Measurements from ENCODE around the gene RASA1. TPM values are rescaled to one million over a fixed set of nuclear protein-coding genes. Genes with fewer than 3 reads are reported as not detected.

RASA1 gene
- total RNA-seq, 6 experiments from 2014 or later = 7.1 to 9.9 (median 8.7) TPM

- no peak overlapping the region for H3K27ac ChIP-seq
- ATAC-seq = no peak
- DNase-seq = no peak
- no peaks in the 10 kb centered on the region for H3K9me3 ChIP-seq
- no peak for TF ChIP-seq POLR2A (IDR thresholded peaks at IDR 0.05)
- no peak for TF ChIP-seq CTCF (IDR thresholded peaks at IDR 0.05)
- intact Hi-C loops (cut with DNase I) = no loop called here
- no peaks in the 10 kb centered on the region for H3K4me1 ChIP-seq
- H3K27me3 ChIP-seq = no peaks in the 10 kb centered on the region
- WGBS (ENCODE audit: insufficient coverage, low coverage, low lambda C conversion rate, missing lambda C conversion rate) = no CpG with 5 or more reads among the region's 1 CpG
- H3K36me3 ChIP-seq = no peaks in the 10 kb centered on the region
- H3K4me3 ChIP-seq = no peak overlapping the region
These were observed 53.9 kb downstream of the RASA1 start for GRCh38 chr5:87321605-87322004.

- H3K27me3 ChIP-seq = no peaks in the 10 kb centered on the region
- DNase-seq = no peak
- H3K4me3 ChIP-seq = no peak overlapping the region
- TF ChIP-seq CTCF (IDR thresholded peaks at IDR 0.05) (no peak), POLR2A (IDR thresholded peaks at IDR 0.05) (no peak)
- intact Hi-C loops (cut with DNase I) = no loop called here
- H3K9me3 ChIP-seq = no peaks in the 10 kb centered on the region
- no peaks in the 10 kb centered on the region for H3K4me1 ChIP-seq
- no peaks in the 10 kb centered on the region for H3K36me3 ChIP-seq
- H3K27ac ChIP-seq = no peak overlapping the region
- ATAC-seq = no peak
- 91% methylated on average over 2 of the region's 3 CpGs for WGBS (ENCODE audit: insufficient coverage, low coverage, low lambda C conversion rate, missing lambda C conversion rate)
These were observed 54.7 kb downstream of the RASA1 start for GRCh38 chr5:87322381-87322780.

DNA sequence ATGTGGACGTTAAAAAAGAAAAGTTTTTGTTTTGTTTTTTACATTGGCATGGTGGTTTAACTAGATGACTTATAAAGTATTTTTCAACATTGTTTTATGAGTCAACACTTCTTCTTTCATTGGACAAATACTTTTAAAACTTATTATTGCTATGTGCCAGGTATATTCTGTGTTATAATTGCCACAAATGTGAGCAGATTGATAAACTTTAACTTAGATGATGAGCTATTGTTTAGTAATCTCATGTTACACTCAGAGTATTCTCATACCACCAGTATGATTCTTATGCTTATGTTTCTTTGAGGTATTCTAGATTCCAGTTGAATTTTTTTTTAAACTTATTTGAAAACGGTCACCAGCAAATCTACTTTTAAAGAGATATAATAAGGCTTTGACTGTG, 60.3 kb downstream of the RASA1 start:
- Histone ChIP-seq H3K4me1 (no peaks in the 10 kb centered on the region), H3K36me3 (no peaks in the 10 kb centered on the region), H3K9me3 (no peaks in the 10 kb centered on the region), H3K27ac (no peak overlapping the region), H3K4me3 (no peak overlapping the region), H3K27me3 (no peaks in the 10 kb centered on the region)
- intact Hi-C loops (cut with DNase I) = no loop called here
- no peak for ATAC-seq
- no peak for DNase-seq
- 48% methylated on average over 2 of the region's 2 CpGs for WGBS (ENCODE audit: insufficient coverage, low coverage, low lambda C conversion rate, missing lambda C conversion rate)
- no peak for TF ChIP-seq CTCF (IDR thresholded peaks at IDR 0.05)
- no peak for TF ChIP-seq POLR2A (IDR thresholded peaks at IDR 0.05)

- ATAC-seq (no peak), DNase-seq (no peak)
- WGBS (ENCODE audit: insufficient coverage, low coverage, low lambda C conversion rate, missing lambda C conversion rate) = 91% methylated on average over 6 of the region's 6 CpGs
- intact Hi-C loops (cut with DNase I) = no loop called here
- Histone ChIP-seq H3K27me3 (no peaks in the 10 kb centered on the region), H3K4me1 (no peaks in the 10 kb centered on the region), H3K9me3 (no peaks in the 10 kb centered on the region), H3K36me3 (no peaks in the 10 kb centered on the region), H3K27ac (no peak overlapping the region), H3K4me3 (no peak overlapping the region)
- no peak for TF ChIP-seq CTCF (IDR thresholded peaks at IDR 0.05)
These were observed 61.4 kb downstream of the RASA1 start for GRCh38 chr5:87329114-87329513.

DNA sequence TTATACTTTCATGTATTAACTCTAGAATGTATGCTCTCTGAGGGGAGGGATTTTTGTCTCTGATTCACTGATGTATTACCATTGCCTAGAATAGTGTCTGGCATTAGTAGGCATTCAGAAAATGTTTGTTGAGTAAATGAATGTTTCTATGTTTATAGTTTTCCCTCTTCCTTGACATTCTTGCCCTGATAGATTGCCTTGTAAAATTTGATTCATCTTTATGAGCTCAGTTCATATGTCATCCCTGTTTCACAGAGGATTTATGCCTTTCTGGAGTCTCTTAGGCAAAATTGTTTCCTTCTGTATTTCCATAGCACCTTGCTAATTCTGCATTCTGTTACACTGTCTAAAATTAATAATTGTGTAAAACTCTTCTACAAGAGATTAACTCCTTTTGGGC, 72.3 kb downstream of the RASA1 start:
- H3K36me3 ChIP-seq = peaks cover 0 to 22% (median 3%) of the 10 kb centered on the region in 4 donors
- no peaks in the 10 kb centered on the region for H3K4me1 ChIP-seq
- no peaks in the 10 kb centered on the region for H3K27me3 ChIP-seq
- no peaks in the 10 kb centered on the region for H3K9me3 ChIP-seq
- TF ChIP-seq POLR2A (IDR thresholded peaks at IDR 0.05) (no peak), CTCF (IDR thresholded peaks at IDR 0.05) (no peak)
- intact Hi-C loops (cut with DNase I) = no loop called here
- no peak overlapping the region for H3K4me3 ChIP-seq
- H3K27ac ChIP-seq = no peak overlapping the region
- DNase-seq (no peak), ATAC-seq (no peak)
